Psoas muscle (tissue), 8 donors: ENCODE data around the gene CDIP1. TPM values are rescaled to one million over a fixed set of nuclear protein-coding genes. Genes with fewer than 3 reads are reported as not detected.

Source experiments
- ATAC-seq, 4 donors: fragments of 200-7000 bp; cut with Tn5 transposase; one replicate each; pipeline ENCODE4 v1.9.1; 2020; ENCODE audit warnings: moderate library complexity in 3 of 4, mild to moderate bottlenecking in 2 of 4
- DNase-seq, 2 donors: peaks; one replicate each; pipeline ENCODE4 v3.0.0-alpha.2; 2020
- H3K27ac ChIP-seq: fragments of 200-600 bp; one replicate; pipeline ENCODE4 v1.8.0; 2022
- H3K27me3 ChIP-seq, 3 donors: fragments of 200-600 bp in 1 of 3; one replicate each; pipeline versions ENCODE4 v1.6.1 to v1.8.0; 2013 to 2022; ENCODE audit warnings: low read length in 2 of 3, mild to moderate bottlenecking in 2 of 3, moderate library complexity in 1 of 3; ENCODE audit not compliant: insufficient read depth in 3 of 3
- H3K36me3 ChIP-seq, 2 donors: fragments of 200-600 bp in 1 of 2; one replicate each; pipeline versions ENCODE4 v1.6.1 to v1.8.0; 2013 to 2022; ENCODE audit warnings: low read depth in 1 of 2, mild to moderate bottlenecking in 1 of 2, moderate library complexity in 1 of 2; ENCODE audit not compliant: insufficient read depth in 1 of 2
- H3K4me1 ChIP-seq: fragments of 200-600 bp; one replicate; pipeline ENCODE4 v1.8.0; 2022
- H3K4me3 ChIP-seq: fragments of 200-600 bp; one replicate; pipeline ENCODE4 v1.8.0; 2022; ENCODE audit warnings: mild to moderate bottlenecking
- H3K9me3 ChIP-seq: fragments of 200-600 bp; one replicate; pipeline ENCODE4 v1.8.0; 2022
- WGBS, 3 donors: extraction: QIAGEN DNeasy Blood & Tissue Kit; methylation state at CpG; one replicate each; pipeline versions ENCODE4 v1.1.6 to v1.1.7; 2013; 5-methylcytosine and 5-hydroxymethylcytosine counted together
- intact Hi-C, 2 donors: fragments of 100-400 bp; cut with DNase I; formaldehyde crosslinking; loops; one replicate each; pipeline versions ENCODE4 v1.11.0 to v1.14.2; 2022
- polyA plus RNA-seq, 3 donors: library from polyadenylated mRNA; stranded (reverse); fragments of 200-250 nt; gene quantifications; one replicate each; pipeline ENCODE4 v1.2.3, GENCODE V29; 2013
- total RNA-seq, 4 donors: library from RNA; stranded (reverse); fragmentation: NEBNext Ultra II Directional in 2 of 4; extraction: Animal tissue kit (Norgen Biotek cat#: 25700) in 2 of 4; gene quantifications; one replicate each; pipeline versions ENCODE4 v1.2.1 to v1.2.4, GENCODE V29; 2021 to 2023
- TF ChIP-seq, protein P1 (sequence below): fragments of 200-600 bp; IDR thresholded peaks from one replicate; pipeline ENCODE4 v1.8.0; 2022; ENCODE audit warnings: antibody characterized with exemption
- donor health status: healthy with polysubstance abuse.
- donor health status: DM: no; HTN: no; CAD: no; lungs with moderate emphysema.
- donor health status: Bipolar disorder and iron deficiency.
- donor health status: healthy.
- donor health status: DM: yes; HTN: yes; CAD: no.
- donor health status: DM: no; HTN: no; CAD: no.
- donor health status: DM: no; HTN: no; CAD: no.
- donor health status: DM: yes; HTN: yes; CAD: no.

CDIP1 gene
- total and polyA plus RNA-seq, 7 donors, result 18.7 to 51.8 (median 31.3) TPM

- intact Hi-C loops, result no loop called here
- no peak for DNase-seq
- Histone ChIP-seq H3K27ac (no peak overlapping the region), H3K4me1 (no peaks in the 10 kb centered on the region), H3K27me3 (no peaks in the 10 kb centered on the region), H3K4me3 (no peak overlapping the region), H3K36me3 (no peaks in the 10 kb centered on the region), H3K9me3 (no peaks in the 10 kb centered on the region)
- WGBS, 3 donors, result 64 to 72% (median 68%) methylated on average over 10 of the region's 10 CpGs
- TF ChIP-seq, protein P1, sequence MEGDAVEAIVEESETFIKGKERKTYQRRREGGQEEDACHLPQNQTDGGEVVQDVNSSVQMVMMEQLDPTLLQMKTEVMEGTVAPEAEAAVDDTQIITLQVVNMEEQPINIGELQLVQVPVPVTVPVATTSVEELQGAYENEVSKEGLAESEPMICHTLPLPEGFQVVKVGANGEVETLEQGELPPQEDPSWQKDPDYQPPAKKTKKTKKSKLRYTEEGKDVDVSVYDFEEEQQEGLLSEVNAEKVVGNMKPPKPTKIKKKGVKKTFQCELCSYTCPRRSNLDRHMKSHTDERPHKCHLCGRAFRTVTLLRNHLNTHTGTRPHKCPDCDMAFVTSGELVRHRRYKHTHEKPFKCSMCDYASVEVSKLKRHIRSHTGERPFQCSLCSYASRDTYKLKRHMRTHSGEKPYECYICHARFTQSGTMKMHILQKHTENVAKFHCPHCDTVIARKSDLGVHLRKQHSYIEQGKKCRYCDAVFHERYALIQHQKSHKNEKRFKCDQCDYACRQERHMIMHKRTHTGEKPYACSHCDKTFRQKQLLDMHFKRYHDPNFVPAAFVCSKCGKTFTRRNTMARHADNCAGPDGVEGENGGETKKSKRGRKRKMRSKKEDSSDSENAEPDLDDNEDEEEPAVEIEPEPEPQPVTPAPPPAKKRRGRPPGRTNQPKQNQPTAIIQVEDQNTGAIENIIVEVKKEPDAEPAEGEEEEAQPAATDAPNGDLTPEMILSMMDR, result no peak
- ATAC-seq, result no peak
Observed at GRCh38 chr16:4557973-4558372, 19.4 kb upstream of the CDIP1 start.

DNA sequence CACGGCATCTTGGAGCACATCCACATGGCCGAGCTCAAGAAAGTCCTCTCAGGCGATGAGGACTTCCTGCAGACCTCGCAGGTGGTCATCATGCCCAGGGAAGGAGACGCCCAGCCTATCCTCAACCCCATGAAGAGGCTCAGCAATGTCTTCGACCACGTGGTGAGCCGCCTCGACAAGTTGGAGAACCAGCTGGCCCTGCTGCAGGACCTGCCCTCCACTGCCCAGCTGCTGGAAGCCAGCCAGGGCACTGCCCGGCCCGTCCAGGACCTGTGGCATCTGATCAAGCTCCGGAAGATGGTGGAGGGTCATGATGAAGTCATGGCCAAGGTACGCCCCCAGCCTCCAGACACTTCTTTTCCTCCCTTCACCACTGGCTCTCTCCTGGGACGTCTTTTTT, 18.0 kb upstream of the CDIP1 start:
- Histone ChIP-seq H3K36me3 (no peaks in the 10 kb centered on the region), H3K27me3 (no peaks in the 10 kb centered on the region), H3K4me3 (no peak overlapping the region), H3K9me3 (no peaks in the 10 kb centered on the region), H3K4me1 (no peaks in the 10 kb centered on the region), H3K27ac (no peak overlapping the region)
- ATAC-seq, result no peak
- 51 to 75% (median 59%) methylated on average over 14 of the region's 14 CpGs for WGBS, 3 donors
- no peak for DNase-seq
- TF ChIP-seq, protein P1, result no peak
- intact Hi-C loops, result no loop called here

- H3K27ac ChIP-seq, result no peak within 1 kb of the TSS
- H3K4me1 ChIP-seq, result no peaks in the 10 kb centered on the region
- H3K36me3 ChIP-seq, result no peaks in the 10 kb centered on the region
- DNase-seq, result no peak
- 82 to 87% (median 84%) methylated on average over 4 of the region's 4 CpGs for WGBS, 3 donors
- intact Hi-C loops, result no loop called here
- no peaks in the 10 kb centered on the region for H3K27me3 ChIP-seq
- ATAC-seq, result no peak
- TF ChIP-seq, protein P1, result no peak
- no peak within 1 kb of the TSS for H3K4me3 ChIP-seq
- no peaks in the 10 kb centered on the region for H3K9me3 ChIP-seq
Observed at GRCh38 chr16:4556112-4556511, 17.5 kb upstream of the CDIP1 start, which contains the start of gene C16orf96. TSS of gene C16orf96 (plus strand) at chr16:4556340. CDS start at chr16:4556490, 150 bp downstream.

DNA sequence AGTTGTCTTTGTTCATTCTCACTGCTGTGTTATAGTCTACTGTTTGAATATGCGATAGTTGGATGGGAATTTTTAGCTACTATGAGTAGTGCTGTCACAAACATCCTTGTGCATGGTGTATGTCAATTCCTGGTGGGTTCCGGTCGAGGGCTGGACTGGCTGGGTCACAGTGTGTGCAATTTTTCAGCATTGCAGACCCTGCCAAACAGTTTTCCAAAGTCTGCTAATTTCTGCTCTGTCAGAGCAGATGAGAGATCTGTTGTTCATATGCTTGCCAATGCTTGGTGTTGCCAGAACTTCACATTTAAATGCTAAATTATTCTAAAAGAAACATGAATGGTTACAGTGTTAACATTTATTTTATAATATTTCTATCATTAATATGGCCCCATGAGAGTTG, 14.0 kb upstream of the CDIP1 start:
- no peak overlapping the region for H3K27ac ChIP-seq
- no peak for ATAC-seq
- H3K27me3 ChIP-seq, result no peaks in the 10 kb centered on the region
- no peaks in the 10 kb centered on the region for H3K9me3 ChIP-seq
- TF ChIP-seq, protein P1, result no peak
- H3K36me3 ChIP-seq, result no peaks in the 10 kb centered on the region
- no peak for DNase-seq
- H3K4me3 ChIP-seq, result no peak overlapping the region
- 26 to 51% (median 33%) methylated on average over 3 of the region's 3 CpGs for WGBS, 3 donors
- intact Hi-C loops, result no loop called here
- H3K4me1 ChIP-seq, result no peaks in the 10 kb centered on the region

DNA sequence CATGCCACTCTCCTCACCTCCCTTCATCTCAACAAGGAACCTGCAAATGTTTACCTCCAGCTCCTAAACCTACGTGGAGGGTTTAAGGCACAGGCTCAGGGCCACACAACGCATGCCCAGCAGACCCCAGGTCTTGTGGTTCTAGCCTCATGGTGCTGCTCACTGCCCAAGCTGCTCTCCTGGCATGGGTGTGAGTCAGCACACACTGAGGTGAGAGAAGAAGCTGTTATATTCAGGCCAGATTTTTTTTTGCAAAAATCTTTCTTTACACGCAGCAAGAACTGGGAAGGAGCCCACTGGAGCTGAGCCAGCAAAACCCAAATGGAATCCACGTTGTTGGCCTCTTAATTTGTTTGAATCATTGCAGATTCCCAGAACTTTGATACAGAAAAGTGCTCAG, 12.0 kb upstream of the CDIP1 start:
- intact Hi-C loops, result no loop called here
- Histone ChIP-seq H3K27me3 (no peaks in the 10 kb centered on the region), H3K36me3 (no peaks in the 10 kb centered on the region), H3K9me3 (no peaks in the 10 kb centered on the region), H3K27ac (no peak overlapping the region), H3K4me1 (no peaks in the 10 kb centered on the region), H3K4me3 (no peak overlapping the region)
- WGBS, 3 donors, result 36 to 47% (median 38%) methylated on average over 4 of the region's 4 CpGs
- TF ChIP-seq, protein P1, result no peak
- DNase-seq, result no peak
- ATAC-seq, result no peak
